ENCODE results near the gene SLA2. TPM values are rescaled to one million over a fixed set of nuclear protein-coding genes. Genes with fewer than 3 reads are reported as not detected.

Gene SLA2
- total and polyA plus RNA-seq, 2 of the 4 experiments (the other 2 are of a cell fraction), result 0.03 TPM; not detected in 1

- no peak overlapping the region for H2BK120ac ChIP-seq (ENCODE audit: low read depth, low read length)
- H3K27me3 ChIP-seq (ENCODE audit: control insufficient read depth, insufficient read depth, low read length), result no peaks in the 10 kb centered on the region
- H2BK5ac ChIP-seq (ENCODE audit: low read depth, low read length, poor library complexity, severe bottlenecking), result no peak overlapping the region
- no peak overlapping the region for H3K4me2 ChIP-seq (ENCODE audit: low read depth, low read length)
- no peak overlapping the region for H2AK9ac ChIP-seq (replicated peaks; ENCODE audit: low read depth, low read length, poor library complexity)
- no peaks in the 10 kb centered on the region for H3K9me1 ChIP-seq (ENCODE audit: insufficient read depth, low read length)
- no peak overlapping the region for H2AK5ac ChIP-seq (ENCODE audit: low read depth, low read length)
- H4K91ac ChIP-seq (ENCODE audit: insufficient read depth, low read depth, low read length), result no peak overlapping the region
- H3K4ac ChIP-seq (ENCODE audit: low read depth, low read length), result no peak overlapping the region
- DNase-seq (no peak), ATAC-seq (ENCODE audit: low read depth) (no peak)
- WGBS, 2 experiments (ENCODE audit: extremely low coverage in 2 of 2, insufficient read length in 1 of 2), result no CpG with 5 or more reads among the region's 9 CpGs
- no peak overlapping the region for H3K56ac ChIP-seq (ENCODE audit: extremely low read depth, insufficient read depth, low read length)
- intact Hi-C loops (cut with micrococcal nuclease) (no loop called here), dilution Hi-C loops (cut with HindIII; ENCODE audit: low sequenced_read_pairs, unreplicated experiment) (no loop called here), in situ Hi-C loops (cut with MboI; ENCODE audit: low sequenced_read_pairs) (no loop called here)
- H4K8ac ChIP-seq (ENCODE audit: low read depth in 2 of 2, low read length in 2 of 2), result no peak overlapping the region
- no peak overlapping the region for H3K9ac ChIP-seq (ENCODE audit: low read depth, low read length)
- H2BK20ac ChIP-seq (ENCODE audit: low read depth, low read length), result no peak overlapping the region
- BruUV-seq (replicated peaks), result no TSS peak
- H2AFZ ChIP-seq (replicated peaks; ENCODE audit: low read length, poor library complexity), result peak overlapping the region; percentile 43
- no peak overlapping the region for H3K27ac ChIP-seq (ENCODE audit: insufficient read depth, low read length)
- no peak overlapping the region for H3K23ac ChIP-seq (ENCODE audit: low read depth, low read length)
- H2BK15ac ChIP-seq (ENCODE audit: low read depth, low read length), result no peak overlapping the region
- no peaks in the 10 kb centered on the region for H4K20me1 ChIP-seq (ENCODE audit: insufficient read depth, low read length)
- no peaks in the 10 kb centered on the region for H3K9me3 ChIP-seq (ENCODE audit: control insufficient read depth, insufficient read depth, low read length)
- no peaks in the 10 kb centered on the region for H3K36me3 ChIP-seq (ENCODE audit: control insufficient read depth, insufficient read depth, low read length)
- ChIA-PET CTCF (interaction anchor here (1.0 kb wide), 1 partner anchor 27 kb away, joined by 3 read pairs; the partner anchor contains the start of gene RAB5IF), POLR2A (ENCODE audit: unreplicated experiment) (no interaction called here)
- TF ChIP-seq MXI1 (IDR thresholded peaks at IDR 0.05; ENCODE audit: borderline replicate concordance, low read depth, low read length) (no peak), ELK1 (IDR thresholded peaks at IDR 0.05; ENCODE audit: borderline replicate concordance, low read depth, low read length) (no peak), RFX5 (IDR thresholded peaks at IDR 0.05; ENCODE audit: low read depth, low read length) (no peak), RCOR1 (IDR thresholded peaks at IDR 0.05; ENCODE audit: insufficient replicate concordance, low read length) (no peak), CTCF (conservative IDR thresholded peaks at IDR 0.05; ENCODE audit: low read depth, low read length) (no peak), BHLHE40 (IDR thresholded peaks at IDR 0.05; ENCODE audit: low read depth, low read length) (no peak), MAZ (IDR thresholded peaks at IDR 0.05; ENCODE audit: borderline replicate concordance, low read depth, low read length) (no peak), NFE2L2 (IDR thresholded peaks at IDR 0.05; ENCODE audit: low read depth, low read length) (no peak), RAD21 (IDR thresholded peaks at IDR 0.05; ENCODE audit: low read length) (no peak)
- H3K4me1 ChIP-seq (ENCODE audit: control insufficient read depth, insufficient read depth, low read length), result no peaks in the 10 kb centered on the region
- no peak overlapping the region for H3K14ac ChIP-seq (replicated peaks; ENCODE audit: low read depth, low read length)
- no peaks in the 10 kb centered on the region for H3K79me1 ChIP-seq (ENCODE audit: low read depth in 1 of 2, low read length in 2 of 2)
- no peak overlapping the region for H3K4me3 ChIP-seq (ENCODE audit: insufficient read depth, low read depth, low read length)
- no peak overlapping the region for H4K5ac ChIP-seq (ENCODE audit: low read depth, low read length)
- no peak overlapping the region for H3K18ac ChIP-seq (ENCODE audit: low read depth, low read length)
Measured at GRCh38 chr20:36633285-36633772, 12.7 kb downstream of the SLA2 start.

Measured in IMR-90 (cell line).